Neural cell (in vitro differentiated cells): Measurements from ENCODE around the gene NEK6. TPM values are rescaled to one million over a fixed set of nuclear protein-coding genes. Genes with fewer than 3 reads are reported as not detected.

Source experiments
- H2AFZ ChIP-seq: fragments of 200-600, 300-800 bp; sonication (generic), shearing (Covaris generic); 2 replicates; pipeline ENCODE4 v1.6.0; 2014; ENCODE audit warnings: low read depth, mild to moderate bottlenecking, antibody characterized with exemption, low read length, moderate library complexity
- H3F3A ChIP-seq: fragments of 200-600 bp; shearing (Covaris generic); 2 replicates; pipeline ENCODE4 v1.6.1; 2016; ENCODE audit warnings: mild to moderate bottlenecking, moderate library complexity, mixed read lengths, antibody characterized with exemption, low read length; ENCODE audit not compliant: insufficient read depth, poor library complexity, severe bottlenecking
- H3K27ac ChIP-seq: fragments of 200-600, 300-800 bp; sonication (generic), shearing (Covaris generic); 2 replicates; pipeline ENCODE4 v1.5.1; 2014; ENCODE audit warnings: mild to moderate bottlenecking, low read length, moderate library complexity
- H3K27me3 ChIP-seq: fragments of 300-800, 200-600 bp; sonication (generic), shearing (Covaris generic); 2 replicates; pipeline ENCODE4 v1.6.0; 2014; ENCODE audit warnings: mild to moderate bottlenecking, low read depth, low read length, moderate library complexity; ENCODE audit not compliant: insufficient read depth
- H3K36me3 ChIP-seq: fragments of 300-800, 200-600 bp; sonication (generic), shearing (Covaris generic); 2 replicates; pipeline ENCODE4 v1.5.1; 2014; ENCODE audit warnings: mild to moderate bottlenecking, antibody characterized with exemption, low read length, moderate library complexity; ENCODE audit not compliant: insufficient read depth
- H3K4me2 ChIP-seq: fragments of 300-800, 200-600 bp; sonication (generic), shearing (Covaris generic); 2 replicates; pipeline ENCODE4 v1.6.0; 2014; ENCODE audit warnings: mild to moderate bottlenecking, low read length
- H3K4me3 ChIP-seq: fragments of 300-800, 200-600 bp; sonication (generic), shearing (Covaris generic); 2 replicates; pipeline ENCODE4 v1.5.1; 2014; ENCODE audit warnings: mild to moderate bottlenecking, low read length, moderate library complexity
- H3K79me2 ChIP-seq: fragments of 200-600 bp; shearing (Covaris generic); replicated peaks from 2 replicates; pipeline ENCODE4 v1.6.0; 2014; ENCODE audit warnings: mild to moderate bottlenecking, low read length, moderate library complexity; ENCODE audit not compliant: insufficient read depth
- H3K9ac ChIP-seq: fragments of 300-800, 200-600 bp; sonication (generic), shearing (Covaris generic); 2 replicates; pipeline ENCODE4 v1.6.1; 2016; ENCODE audit warnings: mild to moderate bottlenecking, low read length, mixed read lengths
- H3K9me2 ChIP-seq: fragments of 200-600 bp; shearing (Covaris generic); 2 replicates; pipeline ENCODE4 v1.6.1; 2016; ENCODE audit warnings: mild to moderate bottlenecking, low read length, mixed read lengths; ENCODE audit not compliant: insufficient read depth
- H3K9me3 ChIP-seq: fragments of 200-600, 300-800 bp; sonication (generic), shearing (Covaris generic); 2 replicates; pipeline ENCODE4 v1.6.1; 2016; ENCODE audit warnings: mild to moderate bottlenecking, mixed run types, low read length, moderate library complexity, mixed read lengths
- H4K20me1 ChIP-seq: fragments of 200-600 bp; shearing (Covaris generic); 2 replicates; pipeline ENCODE4 v1.6.1; 2016; ENCODE audit warnings: mild to moderate bottlenecking, mixed run types; ENCODE audit not compliant: insufficient read depth
- CTCF ChIP-seq: fragments of 450-650 bp; IDR thresholded peaks from 2 replicates; pipeline ENCODE4 v1.5.1; 2014; ENCODE audit warnings: antibody characterized with exemption, mild to moderate bottlenecking, moderate library complexity; ENCODE audit not compliant: poor library complexity, severe bottlenecking
- EP300 ChIP-seq: fragments of 450-650 bp; conservative IDR thresholded peaks from 2 replicates; pipeline ENCODE4 v1.6.1; 2014; ENCODE audit warnings: antibody characterized with exemption, mild to moderate bottlenecking, moderate library complexity; ENCODE audit not compliant: poor library complexity, severe bottlenecking
- EZH2 ChIP-seq: fragments of 200-600, 300-800 bp; shearing (Covaris generic), sonication (generic); IDR thresholded peaks from 2 replicates; pipeline ENCODE4 v1.6.1; 2014; ENCODE audit warnings: antibody characterized with exemption, low read length, borderline replicate concordance, mild to moderate bottlenecking; ENCODE audit not compliant: insufficient read depth, poor library complexity, severe bottlenecking
- MXI1 ChIP-seq: fragments of 450-650 bp; conservative IDR thresholded peaks from 2 replicates; pipeline ENCODE4 v1.6.1; 2014; ENCODE audit warnings: antibody characterized with exemption, mild to moderate bottlenecking; ENCODE audit not compliant: poor library complexity, severe bottlenecking
- POLR2AphosphoS5 ChIP-seq: IDR thresholded peaks from 2 replicates; pipeline ENCODE4 v1.6.1; 2012
- RAD21 ChIP-seq: fragments of 450-650 bp; conservative IDR thresholded peaks from 2 replicates; pipeline ENCODE4 v1.6.1; 2014; ENCODE audit warnings: antibody characterized with exemption, mild to moderate bottlenecking, moderate library complexity
- REST ChIP-seq: IDR thresholded peaks from 2 replicates; pipeline ENCODE4 v1.6.1; 2012; ENCODE audit warnings: borderline replicate concordance
- SMC3 ChIP-seq: fragments of 450-650 bp; conservative IDR thresholded peaks from 2 replicates; pipeline ENCODE4 v1.6.1; 2014; ENCODE audit warnings: antibody characterized with exemption, mild to moderate bottlenecking, moderate library complexity; ENCODE audit not compliant: poor library complexity
- TAF1 ChIP-seq: IDR thresholded peaks from 2 replicates; pipeline ENCODE4 v1.6.1; 2012; ENCODE audit warnings: low read depth
- polyA plus RNA-seq: library from polyadenylated mRNA; depleted of rRNA; stranded (reverse); fragments of >200 nt; gene quantifications from 2 replicates; pipeline ENCODE4 v1.2.3, GENCODE V29; 2014

NEK6 gene
- polyA plus RNA-seq, 1 donor from 2014 or later, result 4.6 TPM

DNA sequence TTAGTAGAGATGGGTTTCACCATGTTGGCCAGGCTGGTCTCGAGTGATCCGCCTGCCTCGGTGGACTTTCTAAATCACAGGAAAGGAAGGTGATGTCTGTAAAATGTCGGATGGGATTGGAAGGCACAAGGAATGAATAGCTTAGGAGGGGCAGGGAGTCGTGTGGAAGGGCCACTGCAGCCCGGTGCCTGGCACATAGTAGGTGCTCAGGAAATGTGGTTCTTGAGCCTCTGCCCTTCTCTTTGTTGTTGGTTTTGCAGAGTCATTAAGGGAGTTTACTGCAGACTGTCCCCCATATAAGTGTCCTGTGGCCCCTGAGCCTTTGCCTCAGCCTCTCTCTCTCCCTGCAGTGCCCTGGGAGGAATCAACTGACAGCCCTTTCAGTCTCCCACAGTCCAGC is 11.8 kb downstream of the NEK6 start:
- Histone ChIP-seq H3K4me3 (no peak overlapping the region), H4K20me1 (no peaks in the 10 kb centered on the region), H3K9ac (no peak overlapping the region), H3K9me2 (no peaks in the 10 kb centered on the region), H3K9me3 (no peaks in the 10 kb centered on the region), H3K27ac (no peak overlapping the region), H3K27me3 (no peaks in the 10 kb centered on the region), H3K4me2 (no peak overlapping the region), H3F3A (no peaks in the 10 kb centered on the region), H2AFZ (no peak overlapping the region), H3K79me2 (peaks cover 38% of the 10 kb centered on the region), H3K36me3 (no peaks in the 10 kb centered on the region)
- TF ChIP-seq MXI1 (no peak), TAF1 (no peak), POLR2AphosphoS5 (no peak), REST (no peak)

- no peaks in the 10 kb centered on the region for H3K9me2 ChIP-seq
- H3K36me3 ChIP-seq, result no peaks in the 10 kb centered on the region
- H2AFZ ChIP-seq, result no peak overlapping the region
- H3K79me2 ChIP-seq, result peaks cover 30% of the 10 kb centered on the region
- no peak overlapping the region for H3K4me2 ChIP-seq
- TF ChIP-seq EP300, result peak; percentile 20
- no peak for TF ChIP-seq CTCF
- peak; percentile 66 for TF ChIP-seq POLR2AphosphoS5
- peak overlapping the region; percentile 3 for H3K27ac ChIP-seq
- H3F3A ChIP-seq, result no peaks in the 10 kb centered on the region
- no peak overlapping the region for H3K4me3 ChIP-seq
- H4K20me1 ChIP-seq, result no peaks in the 10 kb centered on the region
- H3K27me3 ChIP-seq, result no peaks in the 10 kb centered on the region
- H3K9ac ChIP-seq, result peak overlapping the region; percentile 13
- no peaks in the 10 kb centered on the region for H3K9me3 ChIP-seq
Measured at GRCh38 chr9:124270504-124271335, 13.0 kb downstream of the NEK6 start.

DNA sequence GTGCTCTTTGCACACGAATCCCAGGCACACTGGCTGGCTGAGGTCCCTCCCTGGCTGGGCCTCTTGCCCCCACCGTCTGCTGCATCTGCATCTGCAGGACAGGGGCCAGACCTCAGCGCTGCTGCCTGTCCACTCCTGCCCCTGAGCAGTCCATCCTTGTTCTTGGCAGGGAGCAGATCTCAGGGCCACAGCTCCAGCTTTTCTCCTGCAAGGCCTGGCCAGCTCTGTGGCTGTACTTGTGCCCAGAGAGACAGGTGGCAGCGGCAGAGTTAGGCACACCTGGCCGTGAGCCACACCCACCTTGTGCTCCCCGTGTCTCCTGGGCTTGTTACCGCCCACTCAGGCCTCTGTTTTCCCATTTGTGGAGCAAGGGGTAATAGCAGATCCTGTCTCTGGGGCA is 13.9 kb downstream of the NEK6 start:
- no peak overlapping the region for H3K4me2 ChIP-seq
- no peaks in the 10 kb centered on the region for H3K9me3 ChIP-seq
- H3K36me3 ChIP-seq, result no peaks in the 10 kb centered on the region
- H3K27me3 ChIP-seq, result no peaks in the 10 kb centered on the region
- no peaks in the 10 kb centered on the region for H3F3A ChIP-seq
- no peak overlapping the region for H2AFZ ChIP-seq
- H3K4me3 ChIP-seq, result no peak overlapping the region
- no peak overlapping the region for H3K9ac ChIP-seq
- H3K79me2 ChIP-seq, result peaks cover 25% of the 10 kb centered on the region
- no peaks in the 10 kb centered on the region for H3K9me2 ChIP-seq
- H3K27ac ChIP-seq, result no peak overlapping the region
- TF ChIP-seq CTCF (no peak), EZH2 (no peak), EP300 (no peak), REST (no peak), MXI1 (no peak), POLR2AphosphoS5 (no peak), TAF1 (no peak), RAD21 (no peak), SMC3 (no peak)
- no peaks in the 10 kb centered on the region for H4K20me1 ChIP-seq
